HEK293T (cell line): Measurements from ENCODE around the gene OLA1.
A peak's percentile ranks its signal among the peaks of the same experiment; 100 is the strongest.
"Not testable (repeated sequence)": the region's sequence is repeated elsewhere in the genome, so short reads cannot be mapped to it uniquely, and the experiment has no call there.

Source experiments
- CTCF ChIA-PET: fragments of 350-600 bp; formaldehyde crosslinking; extraction: SDS; loops from one replicate; lab custom pipeline; 2021; ENCODE audit warnings: antibody characterized with exemption, inconsistent platforms; lab: Yijun Ruan, JAX
- POLR2A ChIA-PET: fragments of 350-600 bp; formaldehyde crosslinking; extraction: SDS; loops from one replicate; lab custom pipeline; 2020; ENCODE audit warnings: antibody characterized with exemption, inconsistent platforms; lab: Yijun Ruan, JAX
- DNase-seq: peaks from one replicate; pipeline ENCODE4 v3.0.0; 2012; ENCODE audit warnings: mixed read lengths; ENCODE audit errors: extremely low spot score
- ARNT ChIP-seq: fragments of 450-650 bp; IDR thresholded peaks from 2 replicates; pipeline ENCODE4 v1.6.1; 2017; ENCODE audit warnings: mild to moderate bottlenecking
- BHLHE40 ChIP-seq: fragments of 450-650 bp; IDR thresholded peaks from 2 replicates; pipeline ENCODE4 v1.6.1; 2016; ENCODE audit warnings: mild to moderate bottlenecking, moderate library complexity, borderline replicate concordance
- CTBP1 ChIP-seq: fragments of 450-650 bp; IDR thresholded peaks from 2 replicates; pipeline ENCODE4 v1.6.1; 2016; ENCODE audit warnings: borderline replicate concordance
- ELF4 ChIP-seq: fragments of 450-650 bp; IDR thresholded peaks from 2 replicates; pipeline ENCODE4 v1.6.1; 2017; ENCODE audit warnings: antibody characterized with exemption
- FOXA1 ChIP-seq: fragments of 450-650 bp; IDR thresholded peaks from 2 replicates; pipeline ENCODE4 v1.6.1; 2016; ENCODE audit warnings: mild to moderate bottlenecking
- FOXK2 ChIP-seq: fragments of 450-650 bp; IDR thresholded peaks from 2 replicates; pipeline ENCODE4 v1.6.1; 2016; ENCODE audit warnings: mild to moderate bottlenecking
- FOXM1 ChIP-seq: fragments of 450-650 bp; IDR thresholded peaks from 2 replicates; pipeline ENCODE4 v1.6.1; 2017; ENCODE audit warnings: mild to moderate bottlenecking, borderline replicate concordance
- HDGF ChIP-seq: fragments of 450-650 bp; IDR thresholded peaks from 2 replicates; pipeline ENCODE4 v1.6.1; 2017; ENCODE audit warnings: antibody characterized with exemption, borderline replicate concordance
- L3MBTL2 ChIP-seq: fragments of 450-650 bp; conservative IDR thresholded peaks from 2 replicates; pipeline ENCODE4 v1.6.1; 2016; ENCODE audit warnings: mild to moderate bottlenecking
- LEF1 ChIP-seq: fragments of 450-650 bp; IDR thresholded peaks from 2 replicates; pipeline ENCODE4 v1.6.1; 2017; ENCODE audit warnings: mild to moderate bottlenecking, borderline replicate concordance
- NFRKB ChIP-seq: fragments of 450-650 bp; IDR thresholded peaks from 2 replicates; pipeline ENCODE4 v1.6.1; 2016; ENCODE audit warnings: mild to moderate bottlenecking, moderate library complexity
- PKNOX1 ChIP-seq: fragments of 450-650 bp; IDR thresholded peaks from 2 replicates; pipeline ENCODE4 v1.6.1; 2016
- SP1 ChIP-seq: fragments of 450-650 bp; IDR thresholded peaks from 2 replicates; pipeline ENCODE4 v1.6.1; 2017
- SUZ12 ChIP-seq: fragments of 450-650 bp; IDR thresholded peaks from 2 replicates; pipeline ENCODE4 v1.6.1; 2016; ENCODE audit warnings: mild to moderate bottlenecking
- TARDBP ChIP-seq: fragments of 450-650 bp; IDR thresholded peaks from 2 replicates; pipeline ENCODE4 v1.6.1; 2016
- ZNF384 ChIP-seq: fragments of 450-650 bp; IDR thresholded peaks from 2 replicates; pipeline ENCODE4 v1.6.1; 2016

Gene OLA1

GRCh38 chr2:174248187-174248997 is at the start of gene OLA1:
TSS of gene OLA1 (minus strand) at chr2:174248532. CDS start at chr2:174246815, 1,717 bp downstream.
- POLR2A ChIA-PET = interaction anchor here (0.5 to 3.3 kb wide), 17 partner anchors 8 to 127 kb away, joined by 3 to 13 read pairs (median 4); no protein-coding TSS in a partner anchor
- TF ChIP-seq ELF4 = peak; percentile 29; the same call in 1 of the 2 replicates
- peak; percentile 97 for TF ChIP-seq L3MBTL2
- TF ChIP-seq ZNF384 = no peak
- peak; percentile 69 for TF ChIP-seq ARNT
- CTCF ChIA-PET = interaction anchor here (0.5 to 0.6 kb wide), 2 partner anchors 88 to 91 kb away, joined by 3 read pairs; no protein-coding TSS in a partner anchor
- peak; percentile 94 for DNase-seq

DNA sequence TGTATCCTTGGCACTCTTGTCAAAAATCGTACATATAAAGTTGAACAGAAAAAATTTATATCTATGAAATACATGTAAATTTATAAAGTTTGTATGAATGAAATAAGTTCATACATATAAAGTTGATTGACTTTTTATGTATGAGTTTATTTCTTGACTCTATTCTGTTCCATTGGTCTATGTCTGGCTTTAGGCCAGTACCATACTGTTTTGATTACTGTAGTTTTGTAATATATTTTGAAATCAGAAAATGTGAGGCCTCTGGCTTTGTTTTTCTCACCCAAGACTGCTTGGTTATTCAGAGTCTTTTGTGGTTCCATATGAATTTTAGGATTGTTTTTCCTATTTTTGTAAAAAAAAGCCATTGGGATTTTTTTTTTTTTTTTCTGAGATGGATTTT is 44.6 kb upstream of the OLA1 start:
- no peak for TF ChIP-seq SP1
- no peak for DNase-seq
- ChIA-PET POLR2A (no interaction called here), CTCF (interaction anchor here (0.6 kb wide), 1 partner anchor 8 kb away, joined by 3 read pairs; no protein-coding TSS in a partner anchor)

- no peak for TF ChIP-seq PKNOX1
- TF ChIP-seq ARNT = no peak
- ChIA-PET CTCF (no interaction called here), POLR2A (no interaction called here)
- no peak for DNase-seq
Observed at GRCh38 chr2:174286172-174286571, 37.8 kb upstream of the OLA1 start.

DNA sequence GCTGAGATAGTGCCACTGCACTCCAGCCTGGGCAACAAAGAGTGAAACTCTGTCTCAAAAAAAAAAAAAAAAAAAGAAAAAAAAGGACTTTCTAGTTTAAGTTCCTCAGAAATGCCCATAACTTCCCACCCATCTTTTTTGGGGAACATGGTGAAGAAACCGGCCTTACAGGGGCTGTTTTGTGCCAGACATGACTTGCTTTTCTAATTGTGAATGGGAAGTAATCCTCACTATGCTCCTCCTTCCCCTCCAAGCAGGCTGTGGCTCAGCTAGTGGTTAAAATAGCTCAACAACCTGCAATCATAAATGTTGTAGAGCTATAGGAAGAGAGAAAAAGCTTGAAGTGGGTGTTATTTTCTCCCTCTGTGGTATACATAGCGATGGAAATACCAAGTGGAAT is 34.1 kb upstream of the OLA1 start:
- ChIA-PET POLR2A (interaction anchor here (1.6 kb wide), 1 partner anchor 32 kb away, joined by 3 read pairs; no protein-coding TSS in a partner anchor), CTCF (no interaction called here)
- TF ChIP-seq FOXM1 (no peak), SUZ12 (no peak), BHLHE40 (no peak), HDGF (no peak), SP1 (no peak), NFRKB (no peak), CTBP1 (no peak), TARDBP (no peak), L3MBTL2 (no peak), LEF1 (no peak), ZNF384 (no peak), ARNT (no peak), FOXK2 (no peak), PKNOX1 (no peak), ELF4 (no peak), FOXA1 (no peak)
- DNase-seq = no peak

DNA sequence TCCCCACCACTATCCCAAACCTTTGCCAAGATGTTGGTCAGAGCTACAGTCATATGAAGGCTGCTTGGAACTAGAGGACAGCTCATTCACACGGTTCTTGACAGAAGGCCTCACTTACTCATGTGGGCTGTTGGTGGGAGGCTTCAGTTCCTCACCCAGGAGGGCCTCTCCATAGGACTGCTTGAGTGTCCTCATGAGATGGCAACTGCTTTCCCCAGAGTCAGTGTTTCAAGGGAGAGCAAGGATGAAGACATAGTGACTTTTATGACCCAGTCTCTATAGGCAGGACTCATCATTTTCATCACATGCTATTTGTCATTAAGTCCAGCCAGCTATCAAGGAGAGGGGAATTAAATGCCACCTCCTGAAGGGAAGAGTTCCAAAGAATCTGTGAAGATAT is 33.4 kb upstream of the OLA1 start:
- no peak for DNase-seq
- CTCF ChIA-PET = no interaction called here
- POLR2A ChIA-PET = interaction anchor here (1.6 kb wide), 1 partner anchor 31 kb away, joined by 3 read pairs; no protein-coding TSS in a partner anchor
- TF ChIP-seq TARDBP (no peak), L3MBTL2 (no peak), LEF1 (no peak), FOXM1 (no peak), SUZ12 (no peak), ZNF384 (no peak), CTBP1 (no peak), PKNOX1 (no peak), FOXK2 (no peak), ARNT (no peak), FOXA1 (no peak), NFRKB (no peak), ELF4 (no peak), SP1 (no peak), BHLHE40 (no peak), HDGF (no peak)

DNA sequence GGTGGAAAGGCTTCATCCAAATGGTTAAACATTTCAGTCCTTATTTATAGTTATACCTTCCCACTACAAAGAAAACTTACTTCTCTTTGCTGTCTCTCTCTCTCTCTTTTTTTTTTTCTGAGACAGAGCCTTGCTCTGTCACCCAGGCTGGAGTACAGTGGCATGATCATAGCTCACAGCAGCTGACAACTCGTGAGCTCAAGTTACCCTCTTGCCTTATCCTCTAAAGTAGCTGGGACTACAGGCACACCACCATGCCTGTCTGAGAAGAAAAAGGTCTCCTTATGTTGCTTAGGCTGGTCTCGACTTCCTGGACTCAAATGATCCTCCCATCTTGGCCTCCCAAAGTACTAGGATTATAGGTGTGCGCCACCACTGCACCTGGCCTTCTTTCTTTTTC is 32.3 kb upstream of the OLA1 start:
- ChIA-PET POLR2A (interaction anchor here (0.8 kb wide), 1 partner anchor 32 kb away, joined by 5 read pairs; the partner anchor contains the start of gene OLA1), CTCF (interaction anchor here (0.6 kb wide), 1 partner anchor 56 kb away, joined by 3 read pairs; no protein-coding TSS in a partner anchor)
- DNase-seq = no peak
- no peak for TF ChIP-seq TARDBP
- no peak for TF ChIP-seq ZNF384
- TF ChIP-seq FOXK2 = no peak
- no peak for TF ChIP-seq BHLHE40
- no peak for TF ChIP-seq FOXA1
- TF ChIP-seq L3MBTL2 = no peak
- TF ChIP-seq HDGF = no peak
- TF ChIP-seq ARNT = no peak
- TF ChIP-seq SUZ12 = no peak
- no peak for TF ChIP-seq CTBP1
- TF ChIP-seq NFRKB = no peak
- TF ChIP-seq LEF1 = no peak
- no peak for TF ChIP-seq PKNOX1
- no peak for TF ChIP-seq FOXM1

GRCh38 chr2:174270263-174270662 is 21.9 kb upstream of the OLA1 start:
- DNase-seq, POLR2A ChIA-PET: not testable (repeated sequence)

More at GRCh38 chr2:174270263-174270662, 21.9 kb upstream of the OLA1 start:
- CTCF ChIA-PET = not testable (repeated sequence)
